Hair follicle dermal papilla cell (primary cell): ENCODE results near the gene PCNT. TPM values are rescaled to one million over a fixed set of nuclear protein-coding genes. Genes with fewer than 3 reads are reported as not detected.

Source experiments
- total RNA-seq: library from RNA; depleted of rRNA; stranded (reverse); fragments of >200 nt; gene quantifications from 2 replicates; pipeline ENCODE4 v1.2.3, GENCODE V29; 2012

Gene PCNT, protein sequence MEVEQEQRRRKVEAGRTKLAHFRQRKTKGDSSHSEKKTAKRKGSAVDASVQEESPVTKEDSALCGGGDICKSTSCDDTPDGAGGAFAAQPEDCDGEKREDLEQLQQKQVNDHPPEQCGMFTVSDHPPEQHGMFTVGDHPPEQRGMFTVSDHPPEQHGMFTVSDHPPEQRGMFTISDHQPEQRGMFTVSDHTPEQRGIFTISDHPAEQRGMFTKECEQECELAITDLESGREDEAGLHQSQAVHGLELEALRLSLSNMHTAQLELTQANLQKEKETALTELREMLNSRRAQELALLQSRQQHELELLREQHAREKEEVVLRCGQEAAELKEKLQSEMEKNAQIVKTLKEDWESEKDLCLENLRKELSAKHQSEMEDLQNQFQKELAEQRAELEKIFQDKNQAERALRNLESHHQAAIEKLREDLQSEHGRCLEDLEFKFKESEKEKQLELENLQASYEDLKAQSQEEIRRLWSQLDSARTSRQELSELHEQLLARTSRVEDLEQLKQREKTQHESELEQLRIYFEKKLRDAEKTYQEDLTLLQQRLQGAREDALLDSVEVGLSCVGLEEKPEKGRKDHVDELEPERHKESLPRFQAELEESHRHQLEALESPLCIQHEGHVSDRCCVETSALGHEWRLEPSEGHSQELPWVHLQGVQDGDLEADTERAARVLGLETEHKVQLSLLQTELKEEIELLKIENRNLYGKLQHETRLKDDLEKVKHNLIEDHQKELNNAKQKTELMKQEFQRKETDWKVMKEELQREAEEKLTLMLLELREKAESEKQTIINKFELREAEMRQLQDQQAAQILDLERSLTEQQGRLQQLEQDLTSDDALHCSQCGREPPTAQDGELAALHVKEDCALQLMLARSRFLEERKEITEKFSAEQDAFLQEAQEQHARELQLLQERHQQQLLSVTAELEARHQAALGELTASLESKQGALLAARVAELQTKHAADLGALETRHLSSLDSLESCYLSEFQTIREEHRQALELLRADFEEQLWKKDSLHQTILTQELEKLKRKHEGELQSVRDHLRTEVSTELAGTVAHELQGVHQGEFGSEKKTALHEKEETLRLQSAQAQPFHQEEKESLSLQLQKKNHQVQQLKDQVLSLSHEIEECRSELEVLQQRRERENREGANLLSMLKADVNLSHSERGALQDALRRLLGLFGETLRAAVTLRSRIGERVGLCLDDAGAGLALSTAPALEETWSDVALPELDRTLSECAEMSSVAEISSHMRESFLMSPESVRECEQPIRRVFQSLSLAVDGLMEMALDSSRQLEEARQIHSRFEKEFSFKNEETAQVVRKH (N-terminal part only)
- 19.4 and 27.1 TPM in 2 replicates for total RNA-seq

DNA sequence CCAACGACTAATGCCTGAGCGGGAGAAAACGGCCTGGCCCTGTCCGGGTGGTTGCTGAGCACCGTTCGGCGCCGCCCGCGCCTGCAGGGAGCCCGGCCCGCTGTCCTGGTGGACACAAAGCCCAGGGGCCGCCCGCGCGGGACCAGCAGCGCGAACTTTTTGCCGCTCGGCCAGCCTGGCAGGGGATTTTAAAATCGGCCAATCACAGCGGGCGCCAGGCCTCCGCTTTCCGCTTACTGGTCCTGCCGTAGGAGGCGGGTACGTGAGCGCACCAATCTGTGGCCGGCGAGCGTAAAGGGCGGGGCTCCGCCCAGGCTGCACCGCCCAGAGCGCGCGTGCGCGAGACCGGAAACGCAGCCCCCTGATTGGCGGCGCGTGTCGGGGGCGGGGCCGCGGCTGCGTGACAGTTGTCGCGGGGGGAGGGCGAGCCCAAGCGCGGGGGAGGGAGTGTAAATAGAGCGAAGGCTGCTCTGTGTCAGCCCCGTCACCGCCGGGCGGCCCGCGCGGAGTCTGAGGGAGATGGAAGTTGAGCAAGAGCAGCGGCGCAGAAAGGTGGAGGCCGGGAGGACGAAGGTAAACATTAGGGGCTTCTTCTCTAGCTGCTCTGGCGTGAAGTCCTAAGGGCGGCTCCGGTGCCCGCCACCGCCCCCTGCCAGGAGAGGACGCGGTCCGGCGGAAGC lies at the start of gene PCNT, which contains the start of gene C21orf58:
TSS of gene PCNT (plus strand) at position 447 of the 680 bp plus-strand sequence. CDS start at position 520, 73 bp downstream.
TSS of gene C21orf58 (minus strand) at position 161 of the 680 bp plus-strand sequence. CDS start 1,132 bp downstream, outside the sequence.

DNA sequence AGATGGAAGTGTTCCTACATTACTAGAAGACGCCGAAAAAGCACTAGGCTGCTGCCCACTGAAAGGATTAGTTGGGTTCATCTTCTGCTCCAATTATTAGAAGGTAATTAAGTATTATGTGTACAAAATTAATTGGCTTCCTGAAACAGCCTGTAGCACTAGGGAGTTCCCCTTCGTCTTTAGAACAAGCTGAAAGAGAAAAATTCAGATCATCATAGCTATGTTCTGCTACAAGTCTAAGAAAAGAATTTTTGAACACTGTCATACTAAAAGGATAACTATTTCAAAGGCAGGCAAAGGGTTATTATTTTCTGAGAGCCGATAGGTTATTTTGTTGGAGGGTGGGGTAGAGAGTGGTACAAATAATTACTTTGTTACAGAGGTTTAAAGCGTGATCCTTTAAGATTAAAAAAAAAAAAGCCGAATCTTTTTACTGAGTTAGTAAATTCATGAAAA lies 38.7 kb upstream of the PCNT start, which contains the start of gene MCM3AP:
TSS of gene MCM3AP (minus strand) at position 406 of the 456 bp plus-strand sequence. CDS start at position 81, 325 bp downstream.

DNA sequence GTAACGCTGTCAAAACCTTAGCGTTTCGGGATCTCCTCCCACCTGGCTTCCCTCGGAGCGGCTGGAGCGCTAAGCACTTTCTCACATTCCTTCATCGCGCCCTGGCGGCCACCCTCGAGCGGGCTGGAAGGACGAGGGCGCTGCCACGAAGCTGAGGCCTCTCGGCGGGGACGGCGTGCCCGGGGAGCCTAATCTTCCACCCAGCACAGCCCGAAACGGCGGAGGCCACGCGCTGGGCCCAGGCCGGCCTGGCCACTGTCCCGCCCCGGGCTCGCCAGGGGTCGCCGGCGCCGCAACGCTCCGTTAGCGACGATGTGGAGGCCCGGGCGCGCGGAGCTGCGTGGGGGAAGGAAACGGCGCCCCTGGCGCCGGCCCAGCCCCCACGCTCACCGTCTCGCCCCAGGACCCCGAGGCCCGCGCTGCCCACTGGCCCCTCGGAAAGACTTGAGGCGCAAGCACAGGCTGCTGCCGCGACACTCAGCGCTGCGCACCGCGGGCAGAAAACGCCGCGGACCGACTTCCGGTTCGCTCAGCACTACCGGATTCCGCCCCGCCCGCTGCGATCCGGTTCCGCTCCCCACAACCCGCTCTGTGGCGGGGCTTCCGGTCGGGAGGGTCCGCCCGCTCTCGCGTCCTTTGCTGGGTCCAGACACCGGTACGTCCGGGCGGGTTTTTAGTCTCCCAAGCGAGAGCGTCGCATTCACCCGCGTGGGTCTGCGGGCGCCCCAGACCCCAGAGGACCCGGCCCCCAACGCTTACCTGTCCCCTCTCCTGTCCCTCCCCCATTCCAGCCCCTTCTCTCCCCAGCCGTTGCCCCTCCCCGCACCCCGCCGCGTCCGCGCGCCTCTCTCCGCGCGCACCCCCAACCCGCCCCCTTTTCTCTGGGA lies 38.0 kb upstream of the PCNT start, which contains the start of gene YBEY:
TSS of gene YBEY (plus strand) at position 582 of the 887 bp plus-strand sequence. CDS start 572 bp downstream, outside the sequence.

DNA sequence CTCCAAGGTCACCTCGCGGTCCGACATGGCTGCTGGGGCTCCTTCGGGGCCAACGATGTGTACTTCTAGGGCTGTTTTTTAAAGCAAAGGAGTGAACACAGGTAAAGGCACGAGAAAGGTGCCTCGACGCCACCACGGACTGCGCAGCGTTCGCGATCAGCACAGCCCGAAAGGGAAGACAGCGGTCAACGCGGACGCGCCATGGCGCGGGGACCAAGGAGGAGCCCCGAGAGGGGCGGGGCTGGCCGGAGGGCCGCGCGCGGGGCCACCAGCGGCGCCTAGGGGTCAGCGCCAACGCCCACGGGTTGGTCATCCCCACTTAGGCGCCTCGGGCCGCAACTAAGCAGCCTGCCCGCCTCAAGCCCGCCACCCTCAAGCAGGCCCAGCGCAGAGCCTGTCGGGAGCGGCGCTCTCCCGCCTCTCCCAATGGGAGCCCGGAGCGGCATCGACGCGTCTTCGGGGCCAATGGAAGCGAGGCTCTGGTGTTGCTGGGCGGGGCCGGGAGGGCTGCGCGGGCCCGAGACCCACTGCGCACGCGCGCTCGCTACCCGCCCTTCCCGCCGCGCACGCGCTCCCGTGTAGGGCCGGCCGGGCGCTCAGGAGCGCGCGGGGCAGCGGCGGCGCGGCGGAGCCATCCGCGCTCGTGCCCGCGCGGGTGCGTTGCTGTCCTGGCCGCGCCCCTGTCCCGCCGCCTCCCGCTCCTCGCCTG lies 134.5 kb downstream of the PCNT start, which contains the start of gene DIP2A:
TSS of gene DIP2A (plus strand) at position 577 of the 709 bp plus-strand sequence. CDS start 241 bp downstream, outside the sequence.

Other genes with a start within 250 kb of the PCNT start
- gene COL6A2, start 226.0 kb upstream of the PCNT start, total RNA-seq = 4,246 and 4,806 TPM in 2 replicates
- 0.32 TPM in 1 of 2 replicates, not detected in the other for gene FTCD, start 168.6 kb upstream of the PCNT start, total RNA-seq
- 4.4 and 10.1 TPM in 2 replicates for gene SPATC1L, start 139.7 kb upstream of the PCNT start, total RNA-seq
- gene LSS, start 95.4 kb upstream of the PCNT start, total RNA-seq = 414 and 465 TPM in 2 replicates
- gene MCM3AP, start 38.5 kb upstream of the PCNT start, total RNA-seq = 71.4 and 108 TPM in 2 replicates
- 8.4 and 10.2 TPM in 2 replicates for gene YBEY, start 37.8 kb upstream of the PCNT start, total RNA-seq
- gene C21orf58, start 286 bp upstream of the PCNT start, total RNA-seq = 1.9 and 2.6 TPM in 2 replicates
- gene DIP2A, start 134.7 kb downstream of the PCNT start, total RNA-seq = 30.8 and 36.0 TPM in 2 replicates